ENCODE data around the gene ACE. TPM values are rescaled to one million over a fixed set of nuclear protein-coding genes. Genes with fewer than 3 reads are reported as not detected.
"Not testable (repeated sequence)": the region's sequence is repeated elsewhere in the genome, so short reads cannot be mapped to it uniquely, and the experiment has no call there.

The ACE gene
- total and polyA plus RNA-seq, 2 donors from 2014 or later: 4.3 to 12.9 TPM

GRCh38 chr17:63452962-63453551, 23.8 kb upstream of the ACE start:
- no peak overlapping the region for H3K27ac ChIP-seq (ENCODE audit: low read depth in 2 of 2, low read length in 2 of 2)

GRCh38 chr17:63454357-63454756, 22.5 kb upstream of the ACE start:
- H3K4me1 ChIP-seq (ENCODE audit: control insufficient read depth in 2 of 3, insufficient read depth in 2 of 3, low read depth in 1 of 3, low read length in 3 of 3); H3K27me3 ChIP-seq (ENCODE audit: control insufficient read depth, insufficient read depth, low read length); H3K36me3 ChIP-seq (ENCODE audit: control insufficient read depth in 2 of 3, insufficient read depth in 3 of 3, low read length in 3 of 3); H3K4me3 ChIP-seq (ENCODE audit: low read length in 3 of 3); H3K9ac ChIP-seq (ENCODE audit: low read length in 3 of 3); intact Hi-C loops (cut with DNase I); FAIRE-seq; DNase-seq; H3K27ac ChIP-seq (ENCODE audit: low read depth in 2 of 2, low read length in 2 of 2); H3K9me3 ChIP-seq (ENCODE audit: control insufficient read depth in 2 of 3, insufficient read depth in 1 of 3, low read length in 3 of 3): not testable (repeated sequence)

More at GRCh38 chr17:63452962-63453551, 23.8 kb upstream of the ACE start:
- TF ChIP-seq CTCF (IDR thresholded peaks at IDR 0.05; ENCODE audit: borderline replicate concordance, extremely low read depth, insufficient read depth): no peak
- FAIRE-seq (no peak), DNase-seq (peak in 1 of 5 donors; percentile 36)
- H3K27me3 ChIP-seq (ENCODE audit: control insufficient read depth, insufficient read depth, low read length): no peaks in the 10 kb centered on the region
- no peaks in the 10 kb centered on the region for H3K4me1 ChIP-seq (ENCODE audit: control insufficient read depth in 2 of 3, insufficient read depth in 2 of 3, low read depth in 1 of 3, low read length in 3 of 3)
- no peak overlapping the region for H3K9ac ChIP-seq (ENCODE audit: low read length in 3 of 3)
- H3K4me3 ChIP-seq (ENCODE audit: low read length in 3 of 3): no peak overlapping the region
- no peaks in the 10 kb centered on the region for H3K36me3 ChIP-seq (ENCODE audit: control insufficient read depth in 2 of 3, insufficient read depth in 3 of 3, low read length in 3 of 3)
- intact Hi-C loops (cut with DNase I): no loop called here
- no peaks in the 10 kb centered on the region for H3K9me3 ChIP-seq (ENCODE audit: control insufficient read depth in 2 of 3, insufficient read depth in 1 of 3, low read length in 3 of 3)

GRCh38 chr17:63454915-63455314, 21.9 kb upstream of the ACE start:
- Histone ChIP-seq H3K9me3 (ENCODE audit: control insufficient read depth in 2 of 3, insufficient read depth in 1 of 3, low read length in 3 of 3) (no peaks in the 10 kb centered on the region), H3K27ac (ENCODE audit: low read depth in 2 of 2, low read length in 2 of 2) (no peak overlapping the region), H3K4me1 (ENCODE audit: control insufficient read depth in 2 of 3, insufficient read depth in 2 of 3, low read depth in 1 of 3, low read length in 3 of 3) (no peaks in the 10 kb centered on the region), H3K4me3 (ENCODE audit: low read length in 3 of 3) (no peak overlapping the region), H3K27me3 (ENCODE audit: control insufficient read depth, insufficient read depth, low read length) (no peaks in the 10 kb centered on the region), H3K36me3 (ENCODE audit: control insufficient read depth in 2 of 3, insufficient read depth in 3 of 3, low read length in 3 of 3) (no peaks in the 10 kb centered on the region), H3K9ac (ENCODE audit: low read length in 3 of 3) (no peak overlapping the region)
- DNase-seq (peak in 1 of 5 donors; percentile 35), FAIRE-seq (no peak)
- no peak for TF ChIP-seq CTCF (IDR thresholded peaks at IDR 0.05; ENCODE audit: borderline replicate concordance, extremely low read depth, insufficient read depth)
- intact Hi-C loops (cut with DNase I): no loop called here

- Histone ChIP-seq H3K4me3 (ENCODE audit: low read length in 3 of 3) (no peak overlapping the region), H3K9me3 (ENCODE audit: control insufficient read depth in 2 of 3, insufficient read depth in 1 of 3, low read length in 3 of 3) (no peaks in the 10 kb centered on the region), H3K27me3 (ENCODE audit: control insufficient read depth, insufficient read depth, low read length) (no peaks in the 10 kb centered on the region), H3K27ac (ENCODE audit: low read depth in 2 of 2, low read length in 2 of 2) (no peak overlapping the region), H3K4me1 (ENCODE audit: control insufficient read depth in 2 of 3, insufficient read depth in 2 of 3, low read depth in 1 of 3, low read length in 3 of 3) (no peaks in the 10 kb centered on the region), H3K9ac (ENCODE audit: low read length in 3 of 3) (no peak overlapping the region), H3K36me3 (ENCODE audit: control insufficient read depth in 2 of 3, insufficient read depth in 3 of 3, low read length in 3 of 3) (no peaks in the 10 kb centered on the region)
- DNase-seq (peak in 1 of 5 donors; percentile 27), FAIRE-seq (no peak)
- intact Hi-C loops (cut with DNase I): no loop called here
- TF ChIP-seq CTCF (IDR thresholded peaks at IDR 0.05; ENCODE audit: borderline replicate concordance, extremely low read depth, insufficient read depth): no peak
These were observed 21.4 kb upstream of the ACE start for GRCh38 chr17:63455417-63455816.

Data from kidney (tissue), 14 donors.